WTC11 (cell line): Measurements from ENCODE around the gene P2RX1. TPM values are rescaled to one million over a fixed set of nuclear protein-coding genes. Genes with fewer than 3 reads are reported as not detected.

Experiments
- ATAC-seq: fragments of 200-7000 bp; cut with Tn5 transposase; 2 replicates; pipeline ENCODE4 v1.10.0; 2021; ENCODE audit warnings: mild to moderate bottlenecking, moderate library complexity
- Bru-seq: library from RNA; stranded (reverse); fragments of 400-500 nt; gene quantifications from one replicate; lab custom pipeline; 2021; lab: Mats Ljungman, UMichigan
- CTCF ChIA-PET: fragments of 300-600 bp; sonication (Branson Sonifier 250); formaldehyde crosslinking; loops from one replicate; lab custom pipeline; 2021; ENCODE audit warnings: antibody characterized with exemption; lab: Charles Lee
- POLR2A ChIA-PET: fragments of 350-600 bp; sonication (Branson Sonifier 250); formaldehyde crosslinking; loops from one replicate; lab custom pipeline; 2021; ENCODE audit warnings: antibody characterized with exemption; lab: Charles Lee
- DNase-seq: peaks from one replicate; pipeline ENCODE4 v3.0.0; 2021; ENCODE audit warnings: low spot score
- H3K27ac Mint-ChIP-seq: 2 replicates; pipeline ENCODE4 v1.8.0; 2021; ENCODE audit warnings: mixed read lengths
- H3K27me3 Mint-ChIP-seq: 2 replicates; pipeline ENCODE4 v1.8.0; 2021; ENCODE audit warnings: low read depth, mild to moderate bottlenecking, moderate library complexity, mixed read lengths
- H3K36me3 Mint-ChIP-seq: 2 replicates; pipeline ENCODE4 v1.8.0; 2021; ENCODE audit warnings: mixed read lengths
- H3K4me1 Mint-ChIP-seq: 2 replicates; pipeline ENCODE4 v1.8.0; 2022; ENCODE audit warnings: mixed read lengths
- H3K4me3 Mint-ChIP-seq: 2 replicates; pipeline ENCODE4 v1.8.0; 2021; ENCODE audit warnings: mild to moderate bottlenecking, moderate library complexity, mixed read lengths
- H3K9me3 Mint-ChIP-seq: 2 replicates; pipeline ENCODE4 v1.8.0; 2021; ENCODE audit warnings: mixed read lengths
- CBFB ChIP-seq: sonication (generic); formaldehyde crosslinking; IDR thresholded peaks from 2 replicates; pipeline ENCODE4 v1.8.1; 2022; ENCODE audit warnings: mild to moderate bottlenecking, low read depth, missing genetic modification reagents
- CDX4 ChIP-seq: fragments of 250-450 bp; sonication (Bioruptor Pico); IDR thresholded peaks from 2 replicates; pipeline ENCODE4 v1.9.0; 2021; ENCODE audit warnings: moderate library complexity, mild to moderate bottlenecking, inconsistent platforms, borderline replicate concordance
- CTCF ChIP-seq: fragments of 200-600 bp; IDR thresholded peaks from 2 replicates; pipeline ENCODE4 v1.8.0; 2022; ENCODE audit warnings: antibody characterized with exemption
- ERG ChIP-seq: fragments of 250-450 bp; sonication (Bioruptor Pico); IDR thresholded peaks from 2 replicates; pipeline ENCODE4 v1.8.0; 2021; ENCODE audit warnings: mild to moderate bottlenecking
- FOXJ3 ChIP-seq: sonication (generic); formaldehyde crosslinking; IDR thresholded peaks from 2 replicates; pipeline ENCODE4 v1.9.0; 2021; ENCODE audit warnings: missing genetic modification reagents, mild to moderate bottlenecking, borderline replicate concordance
- GTF2I ChIP-seq: fragments of 250-450 bp; sonication (Bioruptor Pico); conservative IDR thresholded peaks from 2 replicates; pipeline ENCODE4 v1.4.0; 2021; ENCODE audit warnings: mild to moderate bottlenecking
- MAX ChIP-seq: sonication (generic); formaldehyde crosslinking; IDR thresholded peaks from 2 replicates; pipeline ENCODE4 v1.8.0; 2022; ENCODE audit warnings: mild to moderate bottlenecking, missing genetic modification reagents
- NR3C1 ChIP-seq: sonication (generic); formaldehyde crosslinking; conservative IDR thresholded peaks from 2 replicates; pipeline ENCODE4 v1.8.1; 2023; ENCODE audit warnings: low read depth, mild to moderate bottlenecking, missing genetic modification reagents
- PREB ChIP-seq: sonication (generic); formaldehyde crosslinking; IDR thresholded peaks from 2 replicates; pipeline ENCODE4 v1.8.1; 2022; ENCODE audit warnings: mild to moderate bottlenecking, missing genetic modification reagents, moderate library complexity, borderline replicate concordance
- PRRX2 ChIP-seq: fragments of 250-450 bp; sonication (Bioruptor Pico); IDR thresholded peaks from 2 replicates; pipeline ENCODE4 v1.8.0; 2021; ENCODE audit warnings: mild to moderate bottlenecking
- RORB ChIP-seq: fragments of 250-450 bp; sonication (Bioruptor Pico); IDR thresholded peaks from 2 replicates; pipeline ENCODE4 v1.9.0; 2021; ENCODE audit warnings: mild to moderate bottlenecking
- TEAD4 ChIP-seq: sonication (generic); formaldehyde crosslinking; IDR thresholded peaks from 2 replicates; pipeline ENCODE4 v1.8.0; 2022; ENCODE audit warnings: mild to moderate bottlenecking, missing genetic modification reagents
- ZNF317 ChIP-seq: sonication (generic); formaldehyde crosslinking; IDR thresholded peaks from 2 replicates; pipeline ENCODE4 v1.8.1; 2023; ENCODE audit warnings: low read depth, mild to moderate bottlenecking, moderate library complexity, missing genetic modification reagents, borderline replicate concordance
- ZNF671 ChIP-seq: fragments of 250-450 bp; sonication (Bioruptor Pico); IDR thresholded peaks from 2 replicates; pipeline ENCODE4 v1.8.0; 2021; ENCODE audit warnings: mild to moderate bottlenecking
- long read RNA-seq, 3 experiments: library from RNA in 1 of 3; library from capped mRNA in 1 of 3; library from polyadenylated mRNA in 1 of 3; unstranded in 2 of 3; stranded (forward) in 1 of 3; transcript quantifications; one replicate each; pipeline ENCODE4 v2.0.0, GENCODE V29; 2021
- total RNA-seq: library from RNA; stranded (reverse); gene quantifications from 3 replicates; pipeline ENCODE4 v1.2.3, GENCODE V29; 2021

P2RX1 gene
- 0.07 TPM in 1 of 3 replicates, not detected in the others for total RNA-seq
- not detected for Bru-seq, nascent RNA
- long read RNA-seq, experiment 1: 0 reads
- long read RNA-seq, experiment 2: 0 reads
- long read RNA-seq, experiment 3, partial matches to known transcripts: 0 of 1 reads
- long read RNA-seq, experiment 3, other reads (novel, unspliced or antisense): 1 of 1 reads

GRCh38 chr17:3915995-3916696 is at the start of gene P2RX1:
P2RX1 (minus strand) TSS chr17:3916465; CDS start chr17:3916225, 240 bp downstream.
- ATAC-seq: no peak
- ChIA-PET POLR2A (no interaction called here), CTCF (interaction anchor here (0.8 to 2.1 kb wide), 10 partner anchors 11 to 284 kb away, joined by 3 to 9 read pairs (median 4); partner anchors contain the start of genes CAMKK1 and NCBP3)
- Mint-ChIP-seq H3K36me3 (no peaks in the 10 kb centered on the region), H3K27ac (no peak within 1 kb of the TSS), H3K27me3 (peaks cover 3% of the 10 kb centered on the region; the same call in 1 of the 2 replicates), H3K9me3 (peaks cover 7% of the 10 kb centered on the region; the same call in 1 of the 2 replicates), H3K4me1 (no peaks in the 10 kb centered on the region; the same call in 1 of the 2 replicates), H3K4me3 (no peak within 1 kb of the TSS)
- DNase-seq: no peak
- TF ChIP-seq PRRX2 (CRISPR knock-in tag) (no peak), PREB (CRISPR knock-in tag) (no peak), CTCF (no peak), CDX4 (CRISPR knock-in tag) (no peak), ZNF317 (CRISPR knock-in tag) (no peak), FOXJ3 (CRISPR knock-in tag) (no peak), ERG (no peak), TEAD4 (CRISPR knock-in tag) (no peak), GTF2I (CRISPR knock-in tag) (no peak), RORB (no peak)

GRCh38 chr17:3965118-3965800 is 49.0 kb upstream of the P2RX1 start:
- peak; percentile 85 for ATAC-seq
- ChIA-PET CTCF (interaction anchor here (0.6 to 3.6 kb wide), 22 partner anchors 9 to 235 kb away, joined by 3 to 39 read pairs (median 6); partner anchors contain the start of gene NCBP3), POLR2A (interaction anchor here (0.6 to 1.9 kb wide), 10 partner anchors 9 to 893 kb away, joined by 3 to 5 read pairs (median 4); partner anchors contain the start of gene NCBP3)
- TF ChIP-seq NR3C1 (CRISPR knock-in tag) (0 out of 2 replicates have a peak, but pooled peaks have one; percentile 59), MAX (CRISPR knock-in tag) (peak; percentile 40; the same call in 1 of the 2 replicates), ZNF671 (no peak), CBFB (CRISPR knock-in tag) (no peak)
- peaks cover 12% of the 10 kb centered on the region for H3K27me3 Mint-ChIP-seq
- no peaks in the 10 kb centered on the region for H3K36me3 Mint-ChIP-seq
- peaks cover 32% of the 10 kb centered on the region for H3K4me1 Mint-ChIP-seq
- H3K9me3 Mint-ChIP-seq: no peaks in the 10 kb centered on the region
- H3K27ac Mint-ChIP-seq: peak overlapping the region; percentile 92; the same call in 1 of the 2 replicates
- H3K4me3 Mint-ChIP-seq: peak overlapping the region; percentile 79
- peak; percentile 78 for DNase-seq
